Liver (tissue), 9 donors: ENCODE data around the gene SURF6. TPM values are rescaled to one million over a fixed set of nuclear protein-coding genes. Genes with fewer than 3 reads are reported as not detected.
A peak's percentile ranks its signal among the peaks of the same experiment; 100 is the strongest.
"Not testable (repeated sequence)": the region's sequence is repeated elsewhere in the genome, so short reads cannot be mapped to it uniquely, and the experiment has no call there.

Experiments
- DNase-seq: peaks from one replicate; pipeline ENCODE4 v3.0.0-alpha.2; 2017; ENCODE audit warnings: low spot score
- H3K27ac ChIP-seq, 2 donors: one replicate each; pipeline ENCODE4 v1.7.0; 2013; ENCODE audit warnings: inconsistent platforms in 2 of 2, low read length in 2 of 2, control low read depth in 1 of 2, low read depth in 1 of 2, mild to moderate bottlenecking in 1 of 2
- H3K27me3 ChIP-seq, 4 donors: one replicate each; pipeline versions ENCODE4 v1.6.1 to v1.7.0; 2013; ENCODE audit warnings: low read length in 3 of 4, inconsistent platforms in 1 of 4, mild to moderate bottlenecking in 1 of 4, moderate library complexity in 1 of 4; ENCODE audit not compliant: control insufficient read depth in 4 of 4, insufficient read depth in 4 of 4
- H3K36me3 ChIP-seq, 4 donors: one replicate each; pipeline versions ENCODE4 v1.6.1 to v1.7.0; 2013; ENCODE audit warnings: low read length in 3 of 4, mild to moderate bottlenecking in 3 of 4, low read depth in 1 of 4, moderate library complexity in 1 of 4; ENCODE audit not compliant: control insufficient read depth in 4 of 4, insufficient read depth in 3 of 4
- H3K4me1 ChIP-seq, 4 donors: one replicate each; pipeline versions ENCODE4 v1.6.1 to v1.7.0; 2013; ENCODE audit warnings: low read length in 3 of 4, mild to moderate bottlenecking in 3 of 4, moderate library complexity in 1 of 4; ENCODE audit not compliant: control insufficient read depth in 4 of 4, insufficient read depth in 4 of 4
- H3K4me3 ChIP-seq, 3 donors: one replicate each; pipeline versions ENCODE4 v1.6.1 to v1.7.0; 2013; ENCODE audit warnings: low read length in 3 of 3, control low read depth in 1 of 3, low read depth in 1 of 3, mild to moderate bottlenecking in 1 of 3
- H3K9ac ChIP-seq, 2 donors: one replicate each; pipeline ENCODE4 v1.7.0; 2013; ENCODE audit warnings: low read length in 2 of 2, mild to moderate bottlenecking in 2 of 2, moderate library complexity in 2 of 2, control low read depth in 1 of 2, low read depth in 1 of 2
- H3K9me3 ChIP-seq, 4 donors: one replicate each; pipeline versions ENCODE4 v1.6.1 to v1.7.0; 2013; ENCODE audit warnings: low read length in 3 of 4; ENCODE audit not compliant: control insufficient read depth in 4 of 4
- ATF3 ChIP-seq: IDR thresholded peaks from 2 replicates; pipeline ENCODE4 v1.6.1; 2016; ENCODE audit warnings: antibody characterized with exemption
- EGR1 ChIP-seq, 2 donors: IDR thresholded peaks; 2 replicates each; pipeline ENCODE4 v1.6.1; 2016 to 2018; ENCODE audit warnings: antibody characterized with exemption in 2 of 2, low read depth in 2 of 2
- FOXA1 ChIP-seq: IDR thresholded peaks from 2 replicates; pipeline ENCODE4 v1.6.1; 2016; ENCODE audit warnings: antibody characterized with exemption
- FOXA2 ChIP-seq: IDR thresholded peaks from 2 replicates; pipeline ENCODE4 v1.6.1; 2016; ENCODE audit warnings: antibody characterized with exemption
- GABPA ChIP-seq, 2 donors: IDR thresholded peaks in 1 of 2; conservative IDR thresholded peaks in 1 of 2; 2 replicates each; pipeline ENCODE4 v1.6.1; 2016; ENCODE audit warnings: antibody characterized with exemption in 2 of 2, mild to moderate bottlenecking in 1 of 2, moderate library complexity in 1 of 2
- HNF4A ChIP-seq, 2 donors: conservative IDR thresholded peaks; 2 replicates each; pipeline ENCODE4 v1.6.1; 2016; ENCODE audit warnings: antibody characterized with exemption in 2 of 2, mild to moderate bottlenecking in 2 of 2
- MAX ChIP-seq: IDR thresholded peaks from 2 replicates; pipeline ENCODE4 v1.6.1; 2016; ENCODE audit warnings: antibody characterized with exemption
- REST ChIP-seq: IDR thresholded peaks from 2 replicates; pipeline ENCODE4 v1.6.1; 2016; ENCODE audit warnings: antibody characterized with exemption, mild to moderate bottlenecking
- SP1 ChIP-seq: IDR thresholded peaks from 2 replicates; pipeline ENCODE4 v1.6.1; 2018; ENCODE audit warnings: antibody characterized with exemption, mild to moderate bottlenecking
- TAF1 ChIP-seq: conservative IDR thresholded peaks from 2 replicates; pipeline ENCODE4 v1.6.1; 2016; ENCODE audit warnings: antibody characterized with exemption, mild to moderate bottlenecking
- YY1 ChIP-seq: IDR thresholded peaks from 2 replicates; pipeline ENCODE4 v1.6.1; 2016; ENCODE audit warnings: antibody characterized with exemption, mild to moderate bottlenecking
- ZBTB33 ChIP-seq: IDR thresholded peaks from 2 replicates; pipeline ENCODE4 v1.6.1; 2016; ENCODE audit warnings: antibody characterized with exemption
- WGBS: extraction: QIAGEN DNeasy Blood & Tissue Kit; methylation state at CpG from one replicate; pipeline ENCODE4 v1.1.7; 2013; 5-methylcytosine and 5-hydroxymethylcytosine counted together
- polyA plus RNA-seq, 2 donors: library from polyadenylated mRNA; stranded (reverse) in 1 of 2; unstranded in 1 of 2; fragments of 200-250 nt in 1 of 2; fragments of >200 nt in 1 of 2; fragmentation: Nextera tagmentation in 1 of 2; extraction: Ambion mirVana in 1 of 2; gene quantifications; one replicate each; pipeline versions ENCODE4 v1.2.1 to v1.2.3, GENCODE V29; 2013 to 2015
- total RNA-seq, 2 donors: library from RNA; depleted of rRNA; stranded (reverse); fragments of >200 nt; gene quantifications; one replicate each; pipeline ENCODE4 v1.2.3, GENCODE V29; 2014
- donor health status: healthy.
- donor health status: healthy.
- donor health status: healthy.
- donor health status: healthy.
- donor health status: healthy.

Gene SURF6
- total and polyA plus RNA-seq, 4 donors, result 4.1 to 12.9 (median 7.2) TPM

- Histone ChIP-seq H3K4me1 (peaks cover 0 to 12% (median 6%) of the 10 kb centered on the region in 4 donors), H3K9ac (no peak overlapping the region), H3K4me3 (no peak overlapping the region), H3K9me3 (no peaks in the 10 kb centered on the region), H3K36me3 (peaks cover 0 to 44% (median 13%) of the 10 kb centered on the region in 4 donors), H3K27ac (peak overlapping the region in 1 of 2 donors; percentile 9), H3K27me3 (no peaks in the 10 kb centered on the region)
- TF ChIP-seq SP1, result no peak
- TF ChIP-seq FOXA2, result no peak
- TF ChIP-seq FOXA1, result no peak
- no peak for TF ChIP-seq EGR1 (IDR thresholded peaks at IDR 0.05; ENCODE audit: low read depth in 2 of 2)
- TF ChIP-seq YY1, result no peak
- no peak for TF ChIP-seq GABPA (IDR thresholded peaks at IDR 0.05 in 1 of 2, conservative IDR thresholded peaks at IDR 0.05 in 1 of 2)
- no peak for TF ChIP-seq ZBTB33
- 81% methylated on average over 3 of the region's 3 CpGs for WGBS
- DNase-seq, result no peak
These were observed 4.3 kb upstream of the SURF6 start for GRCh38 chr9:133340256-133340655.

GRCh38 chr9:133339641-133340040 lies 3.7 kb upstream of the SURF6 start:
- no peak for DNase-seq

GRCh38 chr9:133334888-133335287 lies 1.1 kb downstream of the SURF6 start:
- Histone ChIP-seq H3K4me1 (peaks cover 0 to 26% (median 13%) of the 10 kb centered on the region in 4 donors), H3K36me3 (peaks cover 20 to 47% (median 33%) of the 10 kb centered on the region in 4 donors), H3K9ac (peak overlapping the region in 1 of 2 donors; percentile 53), H3K4me3 (peak overlapping the region in 2 of 3 donors; percentile 67 to 85)
- not testable (repeated sequence) for H3K27ac ChIP-seq, DNase-seq, H3K9me3 ChIP-seq, H3K27me3 ChIP-seq
- 75% methylated on average over 11 of the region's 11 CpGs for WGBS

More at GRCh38 chr9:133339641-133340040, 3.7 kb upstream of the SURF6 start:
- Histone ChIP-seq H3K9me3 (no peaks in the 10 kb centered on the region), H3K9ac (no peak overlapping the region), H3K27me3 (no peaks in the 10 kb centered on the region), H3K4me1 (peaks cover 0 to 15% (median 12%) of the 10 kb centered on the region in 4 donors), H3K4me3 (no peak overlapping the region), H3K36me3 (peaks cover 0 to 42% (median 13%) of the 10 kb centered on the region in 4 donors), H3K27ac (peak overlapping the region in 1 of 2 donors; percentile 9)
- WGBS, result 88% methylated on average over 5 of the region's 5 CpGs
- TF ChIP-seq YY1 (no peak), TAF1 (no peak), REST (no peak), ZBTB33 (no peak), HNF4A (conservative IDR thresholded peaks at IDR 0.05) (no peak), FOXA2 (no peak), ATF3 (no peak), MAX (no peak), SP1 (no peak), FOXA1 (no peak)
